ENCODE data around the gene SOX13.

GRCh38 chr1:204106825-204107224 lies 33.9 kb downstream of the SOX13 start:
- TF ChIP-seq, protein P1, sequence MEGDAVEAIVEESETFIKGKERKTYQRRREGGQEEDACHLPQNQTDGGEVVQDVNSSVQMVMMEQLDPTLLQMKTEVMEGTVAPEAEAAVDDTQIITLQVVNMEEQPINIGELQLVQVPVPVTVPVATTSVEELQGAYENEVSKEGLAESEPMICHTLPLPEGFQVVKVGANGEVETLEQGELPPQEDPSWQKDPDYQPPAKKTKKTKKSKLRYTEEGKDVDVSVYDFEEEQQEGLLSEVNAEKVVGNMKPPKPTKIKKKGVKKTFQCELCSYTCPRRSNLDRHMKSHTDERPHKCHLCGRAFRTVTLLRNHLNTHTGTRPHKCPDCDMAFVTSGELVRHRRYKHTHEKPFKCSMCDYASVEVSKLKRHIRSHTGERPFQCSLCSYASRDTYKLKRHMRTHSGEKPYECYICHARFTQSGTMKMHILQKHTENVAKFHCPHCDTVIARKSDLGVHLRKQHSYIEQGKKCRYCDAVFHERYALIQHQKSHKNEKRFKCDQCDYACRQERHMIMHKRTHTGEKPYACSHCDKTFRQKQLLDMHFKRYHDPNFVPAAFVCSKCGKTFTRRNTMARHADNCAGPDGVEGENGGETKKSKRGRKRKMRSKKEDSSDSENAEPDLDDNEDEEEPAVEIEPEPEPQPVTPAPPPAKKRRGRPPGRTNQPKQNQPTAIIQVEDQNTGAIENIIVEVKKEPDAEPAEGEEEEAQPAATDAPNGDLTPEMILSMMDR (conservative IDR thresholded peaks at IDR 0.05; ENCODE audit: low read depth, low read length) = no peak
- no peak for TF ChIP-seq MAFK (IDR thresholded peaks at IDR 0.05; ENCODE audit: low read depth, low read length)
- no peak for TF ChIP-seq RFX5 (IDR thresholded peaks at IDR 0.05; ENCODE audit: low read depth, low read length)
- TF ChIP-seq, protein P2, sequence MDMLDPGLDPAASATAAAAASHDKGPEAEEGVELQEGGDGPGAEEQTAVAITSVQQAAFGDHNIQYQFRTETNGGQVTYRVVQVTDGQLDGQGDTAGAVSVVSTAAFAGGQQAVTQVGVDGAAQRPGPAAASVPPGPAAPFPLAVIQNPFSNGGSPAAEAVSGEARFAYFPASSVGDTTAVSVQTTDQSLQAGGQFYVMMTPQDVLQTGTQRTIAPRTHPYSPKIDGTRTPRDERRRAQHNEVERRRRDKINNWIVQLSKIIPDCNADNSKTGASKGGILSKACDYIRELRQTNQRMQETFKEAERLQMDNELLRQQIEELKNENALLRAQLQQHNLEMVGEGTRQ (IDR thresholded peaks at IDR 0.05; ENCODE audit: low read depth, low read length) = no peak
- no peak for TF ChIP-seq POLR2A (IDR thresholded peaks at IDR 0.05; ENCODE audit: low read depth, low read length)
- TF ChIP-seq RAD21 (IDR thresholded peaks at IDR 0.05; ENCODE audit: low read length) = no peak
- no peak for TF ChIP-seq CHD1 (IDR thresholded peaks at IDR 0.05; ENCODE audit: low read depth, low read length)
- no peak for TF ChIP-seq CEBPB (IDR thresholded peaks at IDR 0.05; ENCODE audit: low read depth, low read length)
